NCI-H2171 (cell line): Measurements from ENCODE around the gene NDUFA13.
A peak's percentile ranks its signal among the peaks of the same experiment; 100 is the strongest.
"Not testable (repeated sequence)": the region's sequence is repeated elsewhere in the genome, so short reads cannot be mapped to it uniquely, and the experiment has no call there.

Source experiments
- DNase-seq: peaks from one replicate; lab custom pipeline; 2025; lab: John Stamatoyannopoulos, UW

Gene NDUFA13

DNA sequence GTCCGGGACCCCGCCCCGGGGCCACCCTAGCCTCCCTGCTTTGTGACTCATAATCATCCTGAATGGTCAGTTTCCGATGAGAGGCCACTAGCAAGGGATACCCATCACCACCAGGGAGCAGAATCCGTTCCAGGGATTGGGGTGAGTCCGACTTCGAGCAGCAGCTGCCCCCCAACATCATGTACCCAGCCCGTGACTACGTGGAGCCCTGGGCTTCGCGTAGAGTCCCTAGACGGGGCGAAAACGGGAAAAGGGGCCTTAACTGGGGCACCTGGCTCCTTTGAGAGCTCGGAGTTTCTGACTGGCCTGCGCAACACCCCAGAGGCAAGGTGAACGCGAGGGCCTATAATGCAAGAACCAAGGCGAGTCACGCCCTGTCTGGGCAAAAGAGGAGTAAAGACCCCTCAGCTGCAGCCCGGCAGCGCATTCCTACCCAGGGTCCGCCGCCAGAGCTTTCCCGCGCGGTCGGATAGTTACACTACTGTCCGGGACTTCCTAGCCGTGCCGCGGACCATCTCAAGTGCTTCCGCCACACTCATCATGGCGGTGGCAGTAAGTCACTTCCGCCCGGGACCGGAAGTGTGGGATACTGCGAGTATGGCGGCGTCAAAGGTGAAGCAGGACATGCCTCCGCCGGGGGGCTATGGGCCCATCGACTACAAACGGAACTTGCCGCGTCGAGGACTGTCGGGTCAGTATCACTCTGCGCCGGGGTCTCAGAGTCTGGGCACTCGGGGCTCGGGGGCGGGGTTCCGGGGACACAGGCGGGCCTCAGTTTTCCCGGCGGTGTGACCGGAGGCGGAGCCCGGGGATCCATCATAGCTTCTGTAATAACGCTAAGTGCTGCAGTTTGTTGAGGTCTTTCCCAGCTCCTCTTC lies at the start of gene NDUFA13:
TSS of gene NDUFA13 (plus strand) at position 584 of the 878 bp plus-strand sequence. CDS start at position 598, 14 bp downstream.
- DNase-seq = peak; percentile 84

DNA sequence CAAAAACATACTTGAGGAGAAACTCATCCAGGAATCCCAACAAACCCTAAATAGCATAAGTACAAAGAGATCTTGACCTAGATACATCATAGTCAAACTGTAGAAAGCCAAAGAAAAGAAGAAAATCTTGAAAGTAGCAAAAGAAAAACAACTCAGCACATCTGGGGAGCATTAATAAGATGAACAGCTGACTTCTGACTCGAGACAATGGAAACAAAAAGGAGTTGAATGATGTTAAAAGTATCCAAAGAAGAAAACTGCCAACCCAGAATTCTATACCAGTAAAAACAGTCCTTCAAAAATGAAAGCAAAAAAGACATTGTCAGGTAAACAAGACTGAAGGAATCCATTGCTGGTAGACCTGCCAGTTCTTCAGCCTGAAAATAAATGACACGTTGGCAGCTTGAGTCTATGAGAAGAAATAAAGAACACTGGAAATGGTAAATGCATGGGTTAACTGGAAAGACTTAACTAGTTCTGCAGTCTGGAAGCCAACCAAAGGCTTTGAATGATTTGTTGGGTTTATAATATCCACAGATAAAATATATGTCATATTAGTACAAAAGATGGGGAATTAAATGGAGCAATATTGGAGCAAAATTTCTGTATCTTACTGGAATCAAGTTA lies 47.5 kb upstream of the NDUFA13 start:
- no peak for DNase-seq

DNA sequence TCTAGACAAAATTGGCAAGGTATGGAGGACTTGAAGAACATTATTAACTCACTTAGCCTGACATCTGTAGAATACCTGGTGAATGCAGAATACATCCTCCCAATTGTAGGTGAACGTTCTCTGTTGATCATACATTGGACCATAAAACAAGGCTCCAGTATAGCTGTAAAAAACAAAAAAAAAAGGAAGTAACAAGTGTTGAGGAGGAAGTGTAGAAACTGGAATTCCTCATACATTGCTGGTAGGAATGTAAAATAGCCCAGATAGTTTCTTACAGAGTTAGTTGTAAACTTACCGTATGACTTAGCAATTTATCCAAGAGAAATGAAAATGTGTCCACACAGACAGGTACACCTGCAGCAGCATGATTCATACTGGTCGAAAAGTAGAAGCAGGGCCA lies 45.4 kb upstream of the NDUFA13 start:
- no peak for DNase-seq

DNA sequence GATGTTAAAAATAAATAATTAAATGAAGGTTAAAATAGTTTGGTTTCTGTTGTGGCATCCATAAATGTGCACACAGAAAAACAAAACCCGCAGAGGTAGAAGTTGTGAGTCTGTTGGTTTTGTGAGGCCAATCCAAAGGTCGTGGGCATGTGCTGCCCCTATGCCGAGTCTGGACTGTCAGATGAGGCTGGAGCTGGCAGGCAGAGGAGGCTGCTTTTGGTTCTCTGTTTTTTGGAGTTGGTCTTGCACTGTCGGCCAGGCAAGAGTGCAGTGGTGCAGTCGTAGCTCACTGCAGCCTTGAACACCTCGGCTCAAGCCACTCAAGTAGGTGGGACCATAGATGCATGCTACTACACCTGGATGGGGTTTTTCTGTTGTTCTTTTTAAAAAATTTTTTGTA lies 44.3 kb upstream of the NDUFA13 start:
- no peak for DNase-seq

DNA sequence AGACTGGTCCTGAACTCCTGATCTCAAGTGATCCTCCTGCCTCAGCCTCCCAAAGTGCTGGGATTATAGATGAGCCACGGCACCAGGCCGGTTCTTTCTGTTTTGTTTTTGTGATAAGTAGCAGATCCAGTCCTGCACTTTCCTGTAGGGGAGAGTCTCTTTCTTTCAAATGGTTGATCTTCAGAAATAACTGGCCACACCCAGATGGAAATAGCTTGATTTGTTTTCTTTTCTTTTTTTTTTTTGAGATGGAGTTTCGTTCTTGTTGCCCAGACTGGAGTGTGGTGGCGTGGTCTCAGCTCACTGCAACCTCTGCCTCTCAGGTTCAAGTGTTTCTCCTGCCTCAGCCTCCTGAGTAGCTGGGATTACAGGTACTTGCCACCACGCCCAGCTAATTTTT lies 43.9 kb upstream of the NDUFA13 start:
- not testable (repeated sequence) for DNase-seq

DNA sequence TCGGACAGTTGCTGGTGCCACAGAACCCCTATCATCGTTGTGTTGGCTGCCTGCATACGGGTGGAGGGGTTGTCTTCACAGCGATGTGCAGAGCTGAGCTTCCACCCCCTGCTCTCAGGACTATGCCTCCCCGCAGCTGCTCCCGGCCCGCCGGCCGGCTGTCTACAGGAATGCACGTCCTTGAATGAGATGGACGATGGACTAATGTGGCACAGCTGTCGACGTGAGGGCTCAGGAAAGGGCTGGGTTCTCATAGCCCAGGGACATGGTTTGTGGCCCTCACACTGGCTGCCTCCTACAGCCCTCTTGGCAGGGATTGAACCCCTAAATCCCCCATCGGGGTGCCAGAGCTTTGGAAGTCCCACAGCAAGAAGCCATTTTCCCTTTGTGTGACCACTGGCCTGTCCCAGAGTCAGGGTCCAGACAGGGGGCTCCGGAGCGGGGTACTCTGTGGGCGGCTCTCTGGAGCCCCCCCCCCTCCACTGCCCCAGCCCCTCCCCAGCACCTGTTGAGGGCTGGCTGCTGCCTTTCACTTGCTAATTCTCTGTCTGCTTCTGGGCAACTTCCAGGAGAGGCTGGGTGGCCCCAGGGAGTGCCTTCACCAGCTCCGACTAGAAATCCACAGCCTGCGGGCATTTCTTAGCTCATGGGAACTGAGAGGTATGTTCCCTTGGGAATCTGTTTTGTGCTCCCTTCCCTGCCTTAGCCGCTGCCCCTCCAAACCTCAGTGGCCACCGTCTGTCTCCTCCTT lies 40.8 kb upstream of the NDUFA13 start:
- DNase-seq = no peak

DNA sequence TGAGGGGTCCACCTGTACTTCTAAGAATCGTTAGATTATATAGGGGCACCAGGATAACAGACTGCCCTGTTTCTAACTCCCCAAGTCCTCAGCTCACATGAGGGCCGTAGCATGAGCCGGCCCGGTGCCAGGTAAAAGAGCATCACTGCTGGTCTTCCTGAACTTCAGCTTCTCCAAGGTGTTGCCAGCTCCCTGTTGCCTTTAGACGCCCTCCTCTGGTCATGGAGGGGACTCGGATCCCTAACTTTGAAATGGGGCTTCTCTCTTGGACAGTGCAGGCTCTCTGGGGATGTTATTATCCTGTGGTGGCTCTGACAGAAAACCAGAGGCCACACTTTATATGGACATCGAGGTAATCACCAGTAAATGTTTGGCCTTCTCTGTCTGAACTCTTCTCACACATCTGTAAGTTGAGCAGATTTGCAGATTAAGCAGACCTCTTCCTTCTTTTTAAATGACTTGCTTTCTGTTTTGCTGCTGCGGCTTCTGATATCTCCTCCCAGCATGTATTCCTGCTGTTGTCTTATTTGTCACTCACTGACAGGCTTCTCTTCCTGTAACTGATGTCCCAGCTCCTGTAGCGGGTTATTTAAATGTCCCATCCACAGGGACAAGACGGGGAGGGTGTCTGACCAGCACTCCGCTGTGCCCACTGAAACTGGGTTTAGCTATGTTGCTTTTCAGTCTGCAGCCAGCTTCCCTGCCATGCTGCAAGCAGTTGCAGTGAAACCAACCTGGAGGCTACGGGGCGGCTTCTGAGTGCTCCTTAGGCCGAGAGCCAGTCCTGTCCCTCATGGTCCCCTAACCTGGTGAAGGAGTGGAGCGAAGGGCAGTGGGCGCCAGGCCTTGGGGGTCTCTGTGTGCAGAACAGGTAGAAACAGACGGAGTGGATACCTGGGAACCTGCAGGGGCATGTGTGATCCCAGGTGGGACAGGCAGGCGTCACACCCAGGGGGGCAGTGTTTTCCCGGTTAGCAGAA lies 39.9 kb upstream of the NDUFA13 start:
- no peak for DNase-seq

DNA sequence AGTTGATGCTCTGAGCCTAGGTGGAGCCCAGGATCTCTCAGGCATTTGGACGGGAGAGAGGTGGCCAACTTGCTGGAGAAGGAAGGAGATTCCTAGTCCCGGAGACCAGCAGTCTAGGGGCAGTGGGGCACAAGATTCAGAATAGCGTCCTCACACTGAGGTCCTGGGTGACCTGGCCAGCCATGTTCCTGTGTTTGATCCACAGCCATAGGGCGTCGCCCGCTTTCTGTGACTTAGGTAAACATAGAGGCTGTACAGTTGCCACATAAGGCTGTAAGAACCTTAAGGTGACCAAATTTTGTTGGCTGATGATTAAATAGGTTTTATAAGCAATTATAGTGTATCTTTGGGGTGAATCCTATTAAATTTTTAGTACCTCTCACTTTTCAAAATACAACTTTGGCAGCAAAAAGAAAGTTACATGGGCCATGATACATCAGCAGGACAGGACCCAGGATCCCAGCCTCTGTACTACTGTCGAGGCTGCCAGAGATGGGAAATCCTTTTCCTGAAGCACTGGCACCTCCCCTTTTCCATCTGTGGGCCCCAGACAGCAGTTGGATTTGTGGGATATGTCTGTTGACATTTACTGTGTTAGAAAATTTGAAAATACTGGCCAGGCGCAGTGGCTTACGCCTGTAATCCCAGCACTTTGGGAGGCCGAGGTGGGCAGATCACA lies 38.2 kb upstream of the NDUFA13 start:
- no peak for DNase-seq

DNA sequence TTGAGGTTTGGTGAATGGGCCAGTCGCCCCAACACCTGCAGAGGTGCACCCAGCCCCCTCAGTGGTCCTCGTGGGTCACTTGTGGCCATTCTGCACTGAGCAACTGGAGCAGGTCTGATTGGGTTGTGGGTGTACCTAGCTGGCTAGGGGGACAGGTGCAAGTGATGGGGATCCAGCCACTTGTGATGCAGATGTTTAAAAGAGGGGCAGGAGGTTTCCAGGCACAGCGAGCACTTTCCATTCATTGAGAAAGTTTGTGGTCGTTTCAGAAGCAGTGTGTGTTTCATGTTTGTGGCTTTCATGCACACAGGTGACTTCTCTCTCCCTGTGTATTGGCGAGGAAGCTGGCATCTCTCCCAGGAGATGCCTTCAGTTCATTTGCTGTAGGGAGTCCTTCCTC lies 35.3 kb upstream of the NDUFA13 start:
- DNase-seq = no peak

DNA sequence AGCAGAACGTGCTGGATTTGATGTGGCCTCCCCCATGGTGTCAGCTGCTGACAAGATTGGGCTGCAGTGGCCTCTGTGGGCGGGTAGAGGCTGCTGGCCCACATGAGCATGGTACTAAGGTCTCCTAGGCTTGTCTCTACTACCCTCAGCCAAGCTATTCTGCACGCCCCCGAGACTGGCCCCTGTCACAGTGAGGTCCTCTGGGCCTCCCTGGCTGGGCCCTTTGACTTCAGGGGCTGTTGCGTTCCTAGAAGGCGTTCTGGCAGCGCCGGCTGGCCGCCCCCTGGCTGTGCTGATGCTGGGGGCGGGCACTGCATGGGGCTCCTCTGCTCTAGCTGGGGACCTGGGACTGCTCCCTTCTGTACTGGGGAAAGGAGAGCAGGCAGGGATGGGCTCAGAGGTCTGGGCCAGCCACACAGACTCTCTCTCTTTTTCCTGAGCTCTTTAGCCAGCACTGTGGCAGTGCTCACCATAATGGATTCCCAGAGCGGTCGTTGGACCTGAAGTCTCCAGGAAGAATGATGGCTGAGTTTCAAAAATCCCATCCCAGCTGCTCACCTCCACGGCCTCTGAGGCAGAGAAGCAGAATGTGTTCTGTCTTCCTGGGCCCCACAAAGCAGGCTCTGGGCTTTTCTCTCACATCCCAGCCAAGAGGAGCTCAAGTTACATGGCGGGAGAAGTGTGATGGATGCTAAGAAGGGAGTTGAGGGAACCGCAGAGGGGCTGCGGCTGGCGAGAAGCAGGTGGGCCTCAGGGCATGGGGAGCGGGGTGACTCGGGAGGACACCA lies 33.0 kb upstream of the NDUFA13 start:
- DNase-seq = peak; percentile 44

DNA sequence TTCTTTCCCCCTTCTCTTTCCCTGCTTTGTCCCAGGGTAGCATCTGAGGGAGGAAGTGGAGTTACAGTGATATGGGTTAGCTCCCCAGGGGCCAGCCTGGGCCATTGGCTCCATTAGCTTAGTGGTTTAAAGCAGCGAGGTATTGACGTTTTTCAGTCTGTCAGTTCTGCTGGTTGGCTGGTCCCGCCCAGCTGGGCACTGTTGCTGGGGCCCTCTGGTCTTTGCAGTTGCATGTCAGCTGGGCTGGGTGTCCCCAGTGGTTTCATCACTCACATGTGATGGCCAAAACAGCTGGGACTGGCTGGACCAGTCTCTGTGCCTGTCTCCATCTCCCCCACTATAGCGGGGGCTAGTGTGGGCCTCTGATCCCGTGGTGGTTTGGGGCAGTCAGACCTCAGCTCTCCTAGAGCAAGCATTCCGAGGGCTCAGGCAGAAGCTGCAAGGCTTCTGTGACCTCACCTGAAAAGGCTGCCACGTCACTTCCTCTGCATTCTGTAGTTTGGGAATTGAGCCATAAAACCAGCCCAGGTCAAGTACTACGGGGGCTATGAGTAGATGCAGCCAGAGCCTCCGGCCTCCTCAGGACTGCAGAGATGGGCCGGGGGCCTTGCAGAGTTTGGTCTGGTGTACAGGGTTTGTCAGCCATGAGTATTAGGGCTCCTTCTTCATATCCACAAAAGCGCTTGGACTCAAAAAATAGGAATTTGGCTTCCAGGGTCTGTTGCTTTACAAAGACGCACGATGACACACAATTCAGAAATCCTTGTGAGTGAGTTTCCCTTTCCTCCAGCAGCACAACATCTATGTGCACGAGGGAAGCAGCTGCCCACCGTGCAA lies 30.6 kb upstream of the NDUFA13 start:
- DNase-seq = no peak

DNA sequence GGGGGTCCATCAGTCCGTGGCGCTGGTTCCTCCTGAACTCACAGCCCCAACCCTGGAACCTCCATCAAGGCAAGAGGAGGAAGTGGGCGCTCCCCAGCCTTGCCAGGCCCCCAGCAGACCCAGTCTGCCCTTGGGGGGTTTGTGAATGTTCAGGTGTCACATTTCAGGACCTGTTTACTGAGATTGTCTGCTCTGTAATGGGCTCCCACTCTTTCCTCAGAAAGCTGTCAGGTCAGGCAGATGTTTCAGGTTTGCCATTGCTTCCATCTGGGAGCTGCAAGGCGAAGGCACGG lies 30.1 kb upstream of the NDUFA13 start:
- no peak for DNase-seq

DNA sequence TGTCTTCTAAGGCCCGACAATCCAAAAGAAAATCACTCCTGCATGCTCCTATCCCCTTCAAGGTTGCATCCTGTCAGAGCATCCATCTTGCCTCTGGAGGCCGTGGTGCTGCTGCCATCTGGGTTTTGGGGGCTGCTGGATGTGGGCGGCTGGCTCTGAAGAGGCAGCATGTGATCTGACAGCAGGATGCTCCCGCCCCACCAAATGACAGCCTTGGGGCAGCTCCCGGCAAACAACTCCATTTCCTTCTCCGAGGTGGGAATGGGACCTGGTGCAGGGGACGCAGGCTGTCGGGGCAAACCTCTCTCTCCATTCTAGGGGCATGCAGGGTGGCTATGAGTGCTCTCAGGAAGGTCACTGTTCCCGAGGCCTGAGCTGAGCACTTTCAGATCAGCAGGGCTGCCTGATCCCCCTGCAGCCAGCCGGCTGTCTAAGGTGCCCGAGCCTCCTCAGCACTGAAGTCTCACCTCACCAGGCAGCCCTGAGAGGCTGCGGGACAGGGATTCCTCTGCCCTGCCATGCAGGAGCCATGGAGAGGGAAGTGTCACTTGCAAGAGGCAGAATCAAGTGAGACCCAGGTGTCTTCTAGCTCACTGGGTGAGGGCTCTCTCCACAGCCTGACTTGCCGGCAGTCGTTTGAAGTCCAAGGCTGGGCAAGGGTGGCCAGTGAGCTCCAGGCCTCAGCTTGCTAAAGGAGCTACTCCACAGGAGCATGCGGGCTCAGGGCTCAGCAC lies 29.5 kb upstream of the NDUFA13 start:
- peak; percentile 25 for DNase-seq

DNA sequence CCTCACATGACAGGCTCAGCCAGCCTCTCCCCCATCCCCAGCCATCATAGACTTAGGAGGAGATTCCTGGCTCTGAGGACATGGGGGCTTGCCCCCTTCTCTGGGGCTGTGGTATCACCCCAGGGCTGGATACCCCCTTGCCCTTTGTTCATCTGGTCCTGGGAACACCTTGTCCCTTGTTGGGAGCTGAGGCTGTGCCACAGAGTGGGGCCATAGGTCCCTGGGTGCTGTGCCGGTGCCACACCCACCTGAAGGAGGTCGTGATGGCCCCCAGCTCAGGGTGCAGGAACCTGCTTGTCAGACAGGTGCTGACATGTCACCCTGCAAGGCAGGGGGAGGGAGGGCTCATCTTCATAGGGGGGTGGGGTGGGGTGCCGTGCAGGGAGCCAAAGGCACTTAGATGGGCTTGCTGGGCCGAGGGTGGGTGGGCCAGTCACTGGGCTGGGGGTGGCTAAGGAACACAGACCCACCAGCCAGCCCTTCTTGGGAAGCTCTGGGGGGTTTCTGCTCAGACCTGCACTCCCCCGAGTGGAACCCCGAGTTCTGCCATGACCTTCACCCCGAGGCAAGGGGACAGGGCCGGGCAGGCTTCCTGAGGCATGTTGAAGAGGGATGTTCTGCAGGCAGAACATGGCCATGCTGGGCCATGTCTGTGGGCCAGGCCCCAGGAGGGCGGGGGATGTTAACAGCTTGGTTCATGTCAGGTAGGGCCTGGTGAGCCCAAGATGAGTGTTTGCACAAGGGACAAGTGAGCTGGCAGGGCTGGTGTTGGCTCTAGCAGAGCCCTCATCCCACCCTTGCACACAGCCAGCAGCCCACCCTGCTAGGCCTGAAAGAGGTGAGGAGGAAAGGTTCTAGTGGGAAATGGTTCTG lies 28.7 kb upstream of the NDUFA13 start:
- DNase-seq = no peak

DNA sequence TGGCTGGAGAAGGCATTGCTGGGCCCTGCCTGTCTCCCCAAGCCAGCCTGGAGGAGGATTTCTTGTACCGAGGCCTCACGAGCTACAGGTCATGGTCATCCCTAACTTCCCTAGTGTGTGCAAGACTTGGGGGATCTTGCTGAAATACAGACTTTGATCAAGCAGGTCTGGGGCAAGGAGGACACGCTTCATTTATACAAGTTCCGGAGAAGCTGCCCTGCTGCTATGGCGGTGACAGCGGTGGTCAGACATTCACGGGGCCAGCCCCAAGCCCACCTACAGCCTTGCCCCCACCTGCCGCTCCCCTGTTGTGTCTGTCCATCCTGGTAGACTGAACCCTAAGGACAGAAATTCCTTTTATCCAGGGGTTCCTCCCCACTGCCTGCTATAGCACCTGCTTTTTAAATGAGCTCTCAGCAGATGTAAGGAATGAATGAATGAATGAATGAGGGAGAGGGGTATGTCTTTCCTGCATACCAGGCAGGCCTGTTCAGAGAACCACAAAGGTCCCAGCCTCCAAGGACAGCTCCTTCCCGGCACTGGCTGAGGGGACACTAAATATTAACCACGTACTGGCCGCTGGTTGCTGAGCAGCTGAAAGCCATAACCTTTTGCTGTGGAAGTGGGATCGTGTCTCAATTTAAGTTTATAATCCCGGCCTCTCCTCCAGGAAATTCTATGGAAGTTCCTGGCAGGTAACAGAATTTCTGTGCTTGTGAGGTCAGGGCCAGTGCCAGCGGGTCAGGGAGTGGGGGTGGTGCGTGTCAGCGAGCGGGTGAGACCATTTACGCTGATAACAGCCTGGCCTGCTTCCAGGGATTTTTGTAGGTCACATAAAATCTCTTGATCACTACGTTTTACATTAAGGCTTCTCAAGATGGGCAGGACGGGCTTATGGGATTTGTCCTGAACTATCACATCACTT lies 27.8 kb upstream of the NDUFA13 start:
- DNase-seq = no peak

DNA sequence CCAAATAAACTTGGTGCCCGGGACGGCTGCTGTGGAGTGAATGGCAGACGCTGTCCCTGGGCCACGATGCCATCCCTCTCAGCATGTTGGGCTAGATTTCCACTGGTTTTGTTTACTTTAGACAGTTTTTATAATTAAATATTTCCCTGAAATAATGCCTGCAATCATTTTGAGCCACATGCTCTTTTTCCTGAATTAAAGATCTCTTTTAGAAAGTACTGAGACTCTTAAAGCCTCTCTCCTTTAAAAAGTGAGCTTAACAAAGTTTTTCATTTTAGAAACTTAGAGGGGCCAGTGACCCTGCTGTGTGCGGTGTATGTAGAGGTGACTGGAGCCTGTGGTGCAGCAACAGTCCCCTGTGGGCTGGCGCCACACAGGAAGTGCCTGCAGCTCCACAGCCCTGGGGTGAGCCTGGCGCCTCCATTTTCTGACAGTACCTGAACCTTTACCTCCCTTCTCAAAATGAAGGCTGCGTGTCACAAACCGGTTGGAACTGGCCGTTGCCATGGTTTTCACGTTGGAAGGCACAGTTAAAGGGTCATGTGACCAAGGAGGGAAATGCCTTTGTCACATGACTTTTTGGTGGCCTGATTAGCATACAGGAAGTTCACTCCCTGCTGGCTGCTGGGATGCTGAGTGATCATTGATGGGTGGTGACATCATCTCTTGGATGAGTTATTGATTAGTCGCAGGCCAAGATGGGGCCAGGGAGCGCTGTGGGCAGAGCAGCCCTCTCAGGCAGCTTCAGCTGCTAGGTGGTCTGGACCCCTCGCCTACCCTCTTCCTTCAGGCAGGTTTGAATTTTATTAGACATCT lies 26.9 kb upstream of the NDUFA13 start:
- peak; percentile 59 for DNase-seq
